Measurements from ENCODE around the gene AKNAD1.

Gene AKNAD1

DNA sequence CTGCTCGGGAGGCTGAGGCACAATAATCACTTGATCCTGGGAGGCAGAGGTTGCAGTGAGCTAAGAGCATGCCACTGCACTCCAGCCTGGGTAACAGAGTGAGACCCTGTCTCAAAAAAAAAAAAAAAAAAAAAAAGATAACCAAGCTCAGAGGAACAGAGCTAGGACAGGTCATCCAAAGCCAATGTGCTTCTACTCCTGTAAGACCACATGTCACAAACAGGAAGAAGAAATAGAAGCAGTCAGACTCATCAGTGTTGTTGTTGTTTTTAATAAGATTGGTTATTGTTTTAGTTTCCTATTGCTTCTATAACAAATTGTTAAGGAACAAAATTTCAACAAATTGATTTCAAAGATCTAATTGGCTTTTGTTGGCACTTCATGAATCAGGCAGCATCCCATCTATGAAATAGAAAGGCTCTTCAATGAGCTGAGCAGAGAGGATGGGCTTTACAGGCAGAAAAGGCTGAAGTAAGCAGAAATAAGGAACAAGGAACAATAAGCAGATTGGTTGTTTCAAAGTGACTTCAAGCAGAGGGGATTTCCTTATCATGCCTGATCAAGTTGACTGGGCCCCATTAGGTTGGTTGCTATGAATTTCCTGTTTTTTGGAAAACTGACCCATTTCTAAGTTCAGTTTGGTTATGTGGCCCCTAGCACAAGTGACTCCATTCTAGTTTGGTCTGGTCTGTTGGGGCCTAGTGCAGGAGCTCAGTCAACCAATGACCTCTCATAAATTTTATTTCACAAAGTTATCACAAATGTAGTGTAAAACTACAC lies 6.0 kb upstream of the AKNAD1 start:
- no peak for DNase-seq

DNA sequence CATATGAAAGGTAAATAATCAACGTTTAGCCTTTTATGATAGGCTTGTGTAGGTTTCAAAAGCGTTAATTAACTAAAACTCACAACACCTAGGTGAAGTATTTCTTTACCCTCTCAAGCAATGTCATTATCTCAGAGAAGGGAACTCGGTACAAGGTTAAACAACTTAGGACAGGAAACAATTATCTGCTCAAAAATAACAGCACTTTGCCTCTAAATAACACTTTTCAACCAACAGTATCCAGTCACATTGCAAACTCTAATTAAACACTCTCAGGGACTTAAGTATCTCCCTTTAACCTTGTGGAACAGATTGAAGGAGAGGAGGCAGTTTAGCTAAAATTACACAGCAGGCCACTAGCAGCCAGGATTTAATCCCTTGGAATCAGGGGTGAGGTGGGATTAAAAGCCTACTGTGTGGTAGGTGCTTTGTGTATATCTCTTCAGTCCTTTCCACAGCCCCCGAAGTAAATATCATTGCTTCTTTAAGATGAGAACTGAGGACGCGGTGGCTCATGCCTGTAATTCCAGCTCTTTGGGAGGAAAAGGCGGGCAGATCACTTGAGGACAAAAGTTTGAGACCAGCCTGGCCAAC lies 5.2 kb upstream of the AKNAD1 start:
- no peak for DNase-seq

GRCh38 chr1:108861566-108861965 lies 4.7 kb upstream of the AKNAD1 start:
- DNase-seq, result no peak

GRCh38 chr1:108860190-108860907 lies 3.5 kb upstream of the AKNAD1 start:
- no peak for DNase-seq

DNA sequence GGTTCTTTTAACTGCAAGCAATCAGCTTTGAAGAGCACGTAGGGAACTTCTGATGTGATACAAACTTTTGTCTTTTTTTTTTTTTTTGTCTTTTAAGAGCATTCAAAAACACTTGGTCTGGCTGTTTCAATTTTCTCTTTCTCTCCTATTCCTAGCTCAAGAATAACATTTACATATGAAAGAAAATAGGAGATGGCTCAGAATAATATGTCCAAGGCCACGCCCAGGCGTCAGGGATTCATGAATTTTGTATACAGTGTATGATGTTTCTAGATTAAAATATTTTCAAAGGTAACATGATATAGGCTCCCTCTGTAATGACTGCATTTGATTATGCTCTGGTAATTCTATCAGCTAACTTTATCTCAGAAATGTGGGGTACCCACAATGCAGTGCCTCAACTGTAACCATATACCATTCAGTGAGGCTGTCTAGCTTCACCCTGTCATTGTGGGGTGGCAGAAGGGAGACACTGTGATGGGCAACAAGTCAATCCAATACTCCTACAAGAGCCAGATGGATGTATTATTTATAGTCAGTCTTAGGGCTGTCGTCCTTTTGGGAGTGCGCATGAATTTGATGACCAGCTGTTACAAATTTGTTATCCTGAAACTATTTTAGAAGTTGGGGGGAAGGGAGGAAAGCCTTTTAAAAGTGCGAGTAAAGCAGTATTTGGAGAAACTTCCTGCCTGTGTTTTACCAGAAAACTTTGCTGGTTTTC lies 1.5 kb upstream of the AKNAD1 start:
- peak; percentile 25 for DNase-seq

- DNase-seq, result peak; percentile 68
Observed at GRCh38 chr1:108854221-108855019, 2.5 kb downstream of the AKNAD1 start.

- peak; percentile 11 for DNase-seq
Observed at GRCh38 chr1:108852221-108852975, 4.5 kb downstream of the AKNAD1 start.

DNA sequence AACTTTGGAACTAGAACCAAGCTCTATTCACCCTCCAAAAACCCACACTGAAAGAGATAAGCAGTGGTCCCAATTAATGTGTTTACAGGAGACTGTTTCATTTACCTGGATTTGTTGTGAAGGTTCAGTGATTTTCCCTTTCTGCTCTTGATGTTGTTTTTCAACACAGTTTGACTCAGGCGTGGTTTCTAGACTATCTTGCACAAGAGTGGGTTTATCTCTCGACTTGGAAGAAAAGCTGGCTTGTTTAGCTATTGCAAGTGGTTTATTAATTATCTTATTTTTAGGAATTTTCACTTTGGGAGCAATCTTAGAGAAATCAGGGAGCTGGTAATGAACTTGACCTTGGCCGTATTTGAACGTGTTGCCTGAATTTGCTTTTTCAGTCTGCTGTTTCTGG lies 5.3 kb downstream of the AKNAD1 start:
- no peak for DNase-seq

DNA sequence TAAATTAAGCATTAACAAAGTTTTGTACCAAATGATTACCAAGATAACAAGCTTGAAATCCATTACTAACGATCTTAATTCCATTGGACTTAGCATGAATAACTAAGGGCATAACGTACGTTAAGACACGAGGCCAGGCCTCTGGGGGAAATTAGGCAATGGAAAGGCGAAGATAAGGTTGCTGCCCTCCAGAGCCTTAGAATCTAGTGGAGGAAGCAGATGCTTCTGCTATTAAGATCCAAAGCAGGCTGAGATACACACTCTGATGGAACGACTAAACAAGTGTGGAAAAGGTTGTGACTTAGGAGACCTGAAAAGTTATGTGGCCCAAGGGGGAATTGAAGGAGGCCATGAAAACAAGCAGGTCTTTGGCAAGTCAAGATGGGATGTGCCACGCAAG lies 6.0 kb downstream of the AKNAD1 start:
- no peak for DNase-seq

- no peak for DNase-seq
Observed at GRCh38 chr1:108848806-108849205, 8.1 kb downstream of the AKNAD1 start.

- no peak for DNase-seq
Observed at GRCh38 chr1:108847494-108847893, 9.4 kb downstream of the AKNAD1 start.

DNA sequence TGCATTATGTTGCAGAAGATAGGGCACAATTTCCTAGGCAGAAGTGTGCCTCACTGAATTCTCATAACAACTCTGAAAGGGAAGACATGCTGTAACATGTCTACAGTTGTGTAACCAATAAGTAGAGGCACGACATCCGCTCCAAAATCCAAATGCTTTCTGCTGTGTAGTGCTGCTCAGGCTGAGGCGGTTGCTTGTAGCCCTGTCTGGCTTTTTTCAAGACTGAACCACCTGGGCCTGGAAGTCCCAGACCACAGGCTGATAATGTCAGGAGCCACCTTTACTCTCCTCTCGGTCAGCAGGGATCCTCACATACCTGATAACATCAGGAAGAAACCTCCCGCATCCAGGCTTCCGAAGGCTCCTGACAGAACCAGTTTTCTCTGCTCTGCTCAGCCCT lies 10.9 kb downstream of the AKNAD1 start:
- no peak for DNase-seq

GRCh38 chr1:108845446-108845845 lies 11.4 kb downstream of the AKNAD1 start:
- no peak for DNase-seq

- peak; percentile 13 for DNase-seq
Observed at GRCh38 chr1:108843390-108844137, 13.3 kb downstream of the AKNAD1 start.

- no peak for DNase-seq
Observed at GRCh38 chr1:108842525-108843181, 14.2 kb downstream of the AKNAD1 start.

GRCh38 chr1:108841703-108842102 lies 15.2 kb downstream of the AKNAD1 start:
- DNase-seq, result no peak

- DNase-seq, result no peak
Observed at GRCh38 chr1:108832929-108833328, 24.0 kb downstream of the AKNAD1 start.

DNA sequence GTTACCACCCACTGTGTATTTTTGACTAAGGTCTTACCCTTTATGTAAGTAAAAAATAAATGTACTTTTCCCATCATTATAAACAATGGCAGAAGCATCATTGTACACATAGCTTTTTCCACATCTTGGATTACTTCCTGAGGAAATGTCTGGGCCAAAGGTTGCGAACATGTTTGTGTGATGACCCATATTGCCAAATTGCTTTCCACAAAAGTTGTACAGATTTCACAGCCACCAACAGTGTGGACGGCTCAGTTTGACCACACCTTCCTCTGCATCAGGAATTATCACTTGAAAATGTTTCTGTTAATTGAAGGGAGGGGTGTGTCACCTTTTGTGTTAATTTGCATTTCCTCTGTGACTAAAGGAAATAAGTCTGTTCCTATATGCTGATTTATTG lies 25.7 kb downstream of the AKNAD1 start:
- peak; percentile 55 for DNase-seq

- peak; percentile 87 for DNase-seq
Observed at GRCh38 chr1:108830119-108831008, 26.5 kb downstream of the AKNAD1 start.
